PC-9 (cell line): ENCODE results near the gene TES. TPM values are rescaled to one million over a fixed set of nuclear protein-coding genes. Genes with fewer than 3 reads are reported as not detected.

ENCODE experiments used
- BruUV-seq: library from RNA; stranded (reverse); fragments of 400-500 nt; replicated peaks from 2 replicates; lab custom pipeline; 2021; lab: Mats Ljungman, UMichigan
- CTCF ChIA-PET: fragments of 300-600 bp; sonication (Branson Sonifier 250); formaldehyde crosslinking; loops from one replicate; lab custom pipeline; 2022; ENCODE audit warnings: antibody characterized with exemption; lab: Charles Lee
- POLR2A ChIA-PET: fragments of 300-600 bp; sonication (Branson Sonifier 250); formaldehyde crosslinking; loops from one replicate; lab custom pipeline; 2022; ENCODE audit warnings: antibody characterized with exemption; ENCODE audit not compliant: unreplicated experiment; lab: Charles Lee
- DNase-seq, 2 experiments: peaks; one replicate each; pipeline versions ENCODE4 v3.0.0 to v3.0.0-alpha.2; 2015 to 2022; ENCODE audit warnings: mixed read lengths in 1 of 2
- H2AFZ ChIP-seq: fragments of 200-600 bp; sonication (generic); 2 replicates; pipeline ENCODE4 v1.8.1; 2017; ENCODE audit warnings: antibody characterized with exemption
- H3F3A ChIP-seq: fragments of 200-600 bp; sonication (generic); 2 replicates; pipeline ENCODE4 v1.8.1; 2017; ENCODE audit warnings: antibody characterized with exemption, mild to moderate bottlenecking, low read depth; ENCODE audit not compliant: insufficient read depth
- H3K27ac ChIP-seq: fragments of 200-600 bp; sonication (generic); 2 replicates; pipeline ENCODE4 v1.6.1; 2016; ENCODE audit warnings: mixed run types
- H3K27me3 ChIP-seq: fragments of 200-600 bp; sonication (generic); 2 replicates; pipeline ENCODE4 v1.6.1; 2016; ENCODE audit warnings: low read depth, mixed run types; ENCODE audit not compliant: insufficient read depth
- H3K36me3 ChIP-seq: fragments of 200-600 bp; sonication (generic); 2 replicates; pipeline ENCODE4 v1.6.1; 2016; ENCODE audit warnings: low read depth, mixed run types
- H3K4me1 ChIP-seq: fragments of 200-600 bp; sonication (generic); replicated peaks from 2 replicates; pipeline ENCODE4 v1.6.1; 2016; ENCODE audit warnings: mixed run types; ENCODE audit not compliant: insufficient read depth
- H3K4me2 ChIP-seq: fragments of 200-600 bp; sonication (generic); 2 replicates; pipeline ENCODE4 v1.6.1; 2017; ENCODE audit warnings: mixed run types
- H3K4me3 ChIP-seq: fragments of 200-600 bp; sonication (generic); 2 replicates; pipeline ENCODE4 v1.6.1; 2016; ENCODE audit warnings: mixed run types
- H3K79me2 ChIP-seq: fragments of 200-600 bp; sonication (generic); 2 replicates; pipeline ENCODE4 v1.6.1; 2017; ENCODE audit warnings: low read depth, mixed run types
- H3K9me2 ChIP-seq: fragments of 200-600 bp; sonication (generic); 2 replicates; pipeline ENCODE4 v1.8.1; 2017; ENCODE audit warnings: mild to moderate bottlenecking; ENCODE audit not compliant: insufficient read depth
- H3K9me3 ChIP-seq: fragments of 200-600 bp; sonication (generic); 2 replicates; pipeline ENCODE4 v1.8.1; 2016; ENCODE audit warnings: low read depth; ENCODE audit not compliant: insufficient read depth
- H4K20me1 ChIP-seq: fragments of 200-600 bp; sonication (generic); 2 replicates; pipeline ENCODE4 v1.8.1; 2017; ENCODE audit not compliant: insufficient read depth
- CTCF ChIP-seq: fragments of 200-600 bp; sonication (generic); conservative IDR thresholded peaks from 2 replicates; pipeline ENCODE4 v1.6.1; 2017; ENCODE audit warnings: mixed run types, antibody characterized with exemption, mild to moderate bottlenecking, moderate library complexity
- EZH2 ChIP-seq: fragments of 200-600 bp; sonication (generic); IDR thresholded peaks from 2 replicates; pipeline ENCODE4 v1.8.0; 2017; ENCODE audit warnings: antibody characterized with exemption, low read depth
- intact Hi-C: fragments of 100-400 bp; cut with micrococcal nuclease; formaldehyde crosslinking; loops from one replicate; pipeline ENCODE4 v1.10.0; 2022; ENCODE audit not compliant: unreplicated experiment
- total RNA-seq: library from RNA; stranded (reverse); gene quantifications from 2 replicates; pipeline ENCODE4 v1.2.3, GENCODE V29; 2021

TES gene
- total RNA-seq, 1 experiment from 2014 or later = 210 TPM

GRCh38 chr7:116265881-116266280 is 55.5 kb downstream of the TES start:
- Histone ChIP-seq H2AFZ (no peak overlapping the region), H3K4me3 (no peak overlapping the region), H3K27me3 (no peaks in the 10 kb centered on the region), H3K36me3 (no peaks in the 10 kb centered on the region), H3F3A (peaks cover 10% of the 10 kb centered on the region; the same call in 1 of the 2 replicates), H3K79me2 (no peaks in the 10 kb centered on the region), H3K9me2 (no peaks in the 10 kb centered on the region), H3K9me3 (0 out of 2 replicates have a peak, but pooled peaks cover 3% of the 10 kb centered on the region), H3K4me1 (peaks cover 11% of the 10 kb centered on the region), H3K27ac (no peak overlapping the region), H4K20me1 (no peaks in the 10 kb centered on the region), H3K4me2 (no peak overlapping the region)
- ChIA-PET POLR2A (no interaction called here), CTCF (no interaction called here)
- no peak for DNase-seq
- BruUV-seq = no TSS peak
- intact Hi-C loops = no loop called here
- no peak for TF ChIP-seq EZH2
- TF ChIP-seq CTCF = no peak

GRCh38 chr7:116269466-116269865 is 59.1 kb downstream of the TES start:
- no peak overlapping the region for H2AFZ ChIP-seq
- H3K4me3 ChIP-seq = no peak overlapping the region
- no peaks in the 10 kb centered on the region for H3K9me2 ChIP-seq
- CTCF ChIA-PET = no interaction called here
- DNase-seq = no peak
- H3F3A ChIP-seq = peaks cover 39% of the 10 kb centered on the region
- no peaks in the 10 kb centered on the region for H3K9me3 ChIP-seq
- no peak overlapping the region for H3K4me2 ChIP-seq
- no peak for TF ChIP-seq CTCF
- H3K27ac ChIP-seq = no peak overlapping the region
- no peaks in the 10 kb centered on the region for H3K36me3 ChIP-seq
- H3K79me2 ChIP-seq = no peaks in the 10 kb centered on the region
- no peaks in the 10 kb centered on the region for H3K27me3 ChIP-seq
- H4K20me1 ChIP-seq = no peaks in the 10 kb centered on the region
- intact Hi-C loops = no loop called here
- BruUV-seq = no TSS peak
- peaks cover 47% of the 10 kb centered on the region for H3K4me1 ChIP-seq
- POLR2A ChIA-PET = no interaction called here

GRCh38 chr7:116271161-116271913 is 61.0 kb downstream of the TES start:
- Histone ChIP-seq H3K9me3 (peaks cover 3% of the 10 kb centered on the region; the same call in 1 of the 2 replicates), H4K20me1 (no peaks in the 10 kb centered on the region), H3K27ac (peak overlapping the region; percentile 93), H3F3A (peaks cover 39% of the 10 kb centered on the region), H3K4me3 (0 out of 2 replicates have a peak overlapping the region, but pooled peaks have one; percentile 16), H3K9me2 (no peaks in the 10 kb centered on the region), H2AFZ (no peak overlapping the region; the same call in 1 of the 2 replicates), H3K27me3 (no peaks in the 10 kb centered on the region), H3K79me2 (no peaks in the 10 kb centered on the region), H3K4me2 (peak overlapping the region; percentile 77), H3K4me1 (peaks cover 49% of the 10 kb centered on the region), H3K36me3 (no peaks in the 10 kb centered on the region)
- ChIA-PET CTCF (interaction anchor here (0.7 kb wide), 1 partner anchor 32 kb away, joined by 3 read pairs; no protein-coding TSS in a partner anchor), POLR2A (interaction anchor here (0.5 to 1.0 kb wide), 17 partner anchors 9 to 734 kb away, joined by 3 to 17 read pairs (median 4); partner anchors contain the start of gene TES)
- TF ChIP-seq EZH2 (no peak), CTCF (no peak)
- TSS peak; percentile 84 for BruUV-seq
- DNase-seq = peak in 1 of 2 experiments; percentile 48
- intact Hi-C loops = loop anchor here (1.0 kb wide), 2 partner anchors 11 to 84 kb away; no protein-coding TSS in a partner anchor
